HepG2 (cell line): Measurements from ENCODE around the gene LCAT. TPM values are rescaled to one million over a fixed set of nuclear protein-coding genes. Genes with fewer than 3 reads are reported as not detected.

ENCODE experiments used
- ATAC-seq: fragments of 200-7000 bp; cut with Tn5 transposase; 3 replicates; pipeline ENCODE4 v1.9.1; 2020; ENCODE audit warnings: mild to moderate bottlenecking, moderate library complexity
- BruUV-seq: library from RNA; stranded (reverse); fragments of 400-500 nt; replicated peaks from 2 replicates; lab custom pipeline; 2021; lab: Mats Ljungman, UMichigan
- CTCF ChIA-PET: fragments of 300-600 bp; formaldehyde crosslinking; extraction: SDS; loops from one replicate; lab custom pipeline; 2021; ENCODE audit warnings: low total read pairs, inconsistent platforms, low intra/inter-chr PET ratio; lab: Yijun Ruan, JAX
- POLR2A ChIA-PET: fragments of 350-600 bp; sonication (Branson Sonifier 250); formaldehyde crosslinking; loops from one replicate; lab custom pipeline; 2020; ENCODE audit warnings: antibody characterized with exemption, inconsistent platforms; lab: Yijun Ruan, JAX
- DNase-seq: peaks from one replicate; pipeline ENCODE4 v3.0.0-alpha.2; 2015; ENCODE audit warnings: low spot score
- FAIRE-seq: peaks from 3 replicates; lab custom pipeline; 2011; peaks lifted over from hg19 to GRCh38; lab: Jason Lieb, UNC
- H2AFZ ChIP-seq: one replicate; pipeline ENCODE4 v1.6.1; 2011; ENCODE audit warnings: low read length, inconsistent platforms
- H3K27ac ChIP-seq: fragments of 300-600 bp; 3 replicates; pipeline ENCODE4 v1.8.0; 2011; ENCODE audit warnings: mixed run types, mild to moderate bottlenecking, mixed read lengths, low read length, inconsistent platforms; ENCODE audit not compliant: insufficient read depth; ENCODE audit errors: extremely low read length
- H3K27me3 ChIP-seq, 2 experiments: fragments of 200-600 bp in 1 of 2; 2 replicates in 1 of 2; 3 replicates in 1 of 2; pipeline versions ENCODE4 v1.6.0 to v1.8.0; 2011; ENCODE audit warnings: low read length in 2 of 2, mild to moderate bottlenecking in 2 of 2, moderate library complexity in 2 of 2, inconsistent platforms in 1 of 2; ENCODE audit not compliant: insufficient read depth in 2 of 2, control insufficient read depth in 1 of 2
- H3K36me3 ChIP-seq, 2 experiments: fragments of 200-600 bp in 1 of 2; replicated peaks in 1 of 2; 2 replicates in 1 of 2; 3 replicates in 1 of 2; pipeline versions ENCODE4 v1.5.1 to v1.8.0; 2011; ENCODE audit warnings: low read length in 2 of 2, inconsistent platforms in 1 of 2; ENCODE audit not compliant: insufficient read depth in 2 of 2, control insufficient read depth in 1 of 2
- H3K4me1 ChIP-seq: 2 replicates; pipeline ENCODE4 v1.5.1; 2012; ENCODE audit warnings: low read length, inconsistent platforms; ENCODE audit not compliant: insufficient read depth
- H3K4me2 ChIP-seq: 2 replicates; pipeline ENCODE4 v1.6.0; 2011; ENCODE audit warnings: low read depth, low read length, inconsistent platforms
- H3K4me3 ChIP-seq, 3 experiments: fragments of 200-600 bp in 1 of 3; sonication (generic), shearing (Covaris generic) in 1 of 3; replicated peaks in 1 of 3; 2 replicates each; pipeline ENCODE4 v1.5.1; 2011 to 2016; ENCODE audit warnings: low read length in 3 of 3, inconsistent platforms in 2 of 3, low read depth in 2 of 3, mild to moderate bottlenecking in 2 of 3, control low read depth in 1 of 3, mixed read lengths in 1 of 3; ENCODE audit not compliant: insufficient read depth in 1 of 3
- H3K79me2 ChIP-seq: one replicate; pipeline ENCODE4 v1.6.1; 2011; ENCODE audit warnings: low read length, inconsistent platforms; ENCODE audit not compliant: insufficient read depth
- H3K9ac ChIP-seq: 2 replicates; pipeline ENCODE4 v1.6.0; 2011; ENCODE audit warnings: mild to moderate bottlenecking, low read depth, low read length, inconsistent platforms; ENCODE audit not compliant: insufficient read depth
- H3K9me3 ChIP-seq: 2 replicates; pipeline ENCODE4 v1.5.1; 2012; ENCODE audit warnings: mild to moderate bottlenecking, low read length
- H4K20me1 ChIP-seq: 2 replicates; pipeline ENCODE4 v1.6.0; 2011; ENCODE audit warnings: inconsistent platforms, mild to moderate bottlenecking, low read length, moderate library complexity; ENCODE audit not compliant: insufficient read depth
- BHLHE40 ChIP-seq: IDR thresholded peaks from 2 replicates; pipeline ENCODE4 v1.6.1; 2011; ENCODE audit warnings: low read length, improper control_type of control experiment
- CBFB ChIP-seq: sonication (generic); formaldehyde crosslinking; IDR thresholded peaks from 2 replicates; pipeline ENCODE4 v1.4.0; 2020; ENCODE audit warnings: missing genetic modification reagents
- CCDC6 ChIP-seq: sonication (generic); formaldehyde crosslinking; IDR thresholded peaks from 2 replicates; pipeline ENCODE4 v1.8.1; 2022; ENCODE audit warnings: mild to moderate bottlenecking, missing genetic modification reagents, moderate library complexity
- CTCF ChIP-seq: sonication (generic); formaldehyde crosslinking; IDR thresholded peaks from 2 replicates; pipeline ENCODE4 v1.5.0; 2020; ENCODE audit warnings: mild to moderate bottlenecking, missing genetic modification reagents, moderate library complexity
- FOXC1 ChIP-seq: sonication (generic); formaldehyde crosslinking; IDR thresholded peaks from 2 replicates; pipeline ENCODE4 v1.8.0; 2022; ENCODE audit warnings: mild to moderate bottlenecking, missing genetic modification reagents, borderline replicate concordance
- IRF2 ChIP-seq: IDR thresholded peaks from 2 replicates; pipeline ENCODE4 v1.6.1; 2018; ENCODE audit warnings: missing genetic modification reagents, missing compliant biosample characterization
- MXI1 ChIP-seq: IDR thresholded peaks from 3 replicates; pipeline ENCODE4 v1.6.1; 2012; ENCODE audit warnings: low read depth, low read length, inconsistent platforms, borderline replicate concordance
- PLSCR1 ChIP-seq: sonication (generic); formaldehyde crosslinking; IDR thresholded peaks from 2 replicates; pipeline ENCODE4 v1.5.0; 2020; ENCODE audit warnings: missing genetic modification reagents, mild to moderate bottlenecking, borderline replicate concordance
- RARA ChIP-seq: IDR thresholded peaks from 2 replicates; pipeline ENCODE4 v1.6.1; 2016; ENCODE audit warnings: missing genetic modification reagents, missing compliant biosample characterization
- RBM22 ChIP-seq: fragments of 200-400 bp; formaldehyde crosslinking; optimal IDR thresholded peaks from 2 replicates; pipeline ENCODE3; 2017; ENCODE audit warnings: mild to moderate bottlenecking, low read length, moderate library complexity
- SMAD1 ChIP-seq: sonication (generic); formaldehyde crosslinking; IDR thresholded peaks from 2 replicates; pipeline ENCODE4 v1.4.0; 2020; ENCODE audit warnings: missing genetic modification reagents, low read depth, mild to moderate bottlenecking, borderline replicate concordance
- SP4 ChIP-seq: sonication (generic); formaldehyde crosslinking; IDR thresholded peaks from 2 replicates; pipeline ENCODE4 v1.8.1; 2023; ENCODE audit warnings: mild to moderate bottlenecking, missing genetic modification reagents
- ZFP36L2 ChIP-seq: sonication (generic); formaldehyde crosslinking; IDR thresholded peaks from 2 replicates; pipeline ENCODE4 v1.4.0; 2020; ENCODE audit warnings: missing genetic modification reagents
- ZFP62 ChIP-seq: sonication (generic); formaldehyde crosslinking; IDR thresholded peaks from 2 replicates; pipeline ENCODE4 v1.4.0; 2020; ENCODE audit warnings: missing genetic modification reagents
- ZNF331 ChIP-seq: sonication (generic); formaldehyde crosslinking; IDR thresholded peaks from 2 replicates; pipeline ENCODE4 v1.4.0; 2020; ENCODE audit warnings: missing genetic modification reagents
- ZNF572 ChIP-seq: sonication (generic); formaldehyde crosslinking; IDR thresholded peaks from 2 replicates; pipeline ENCODE4 v1.5.1; 2020; ENCODE audit warnings: mild to moderate bottlenecking, missing genetic modification reagents
- WGBS: methylation state at CpG from one replicate; pipeline ENCODE4 v1.1.6; 2017; ENCODE audit warnings: low lambda C conversion rate; 5-methylcytosine and 5-hydroxymethylcytosine counted together
- in situ Hi-C: cut with HindIII; loops from 2 replicates; pipeline ENCODE4 v1.10.0; 2017; ENCODE audit warnings: low pct_unique_long_range_greater_than_20kb; ENCODE audit not compliant: extremely low pct_ligation_motif_present
- intact Hi-C: fragments of 100-400 bp; cut with micrococcal nuclease; formaldehyde crosslinking; loops from one replicate; pipeline ENCODE4 v1.10.0; 2022; ENCODE audit not compliant: unreplicated experiment
- polyA plus RNA-seq, 8 experiments: library from polyadenylated mRNA; depleted of rRNA in 3 of 8; stranded (reverse) in 7 of 8; unstranded in 1 of 8; fragments of >200 nt; fragmentation: Illumina TruSeq in 4 of 8; extraction: Trizol in 4 of 8; gene quantifications; 2 replicates each; pipeline versions ENCODE4 v1.2.1 to v1.2.3, GENCODE V29; 2011 to 2016; ENCODE audit warnings: low read depth in 4 of 8, missing spikeins in 1 of 8, mixed read lengths in 1 of 8; ENCODE audit not compliant: insufficient read depth in 1 of 8
- total RNA-seq, 5 experiments: library from RNA; depleted of rRNA; stranded (reverse); fragments of >200 nt; fragmentation: Illumina TruSeq; extraction: Trizol; gene quantifications; 2 replicates each; pipeline ENCODE4 v1.2.3, GENCODE V29; 2016; ENCODE audit warnings: low read depth in 1 of 5
- TF ChIP-seq, protein P1 (sequence below), 2 experiments: IDR thresholded peaks; 2 replicates each; pipeline ENCODE4 v1.6.1; 2011 to 2012; ENCODE audit warnings: low read length in 2 of 2, borderline replicate concordance in 1 of 2, low read depth in 1 of 2, mild to moderate bottlenecking in 1 of 2, moderate library complexity in 1 of 2

LCAT gene
- total and polyA plus RNA-seq, 2 of the 13 experiments (the other 11 are each of a cell fraction or from before 2014, with no cell fraction given) = 36.1 to 38.9 TPM

DNA sequence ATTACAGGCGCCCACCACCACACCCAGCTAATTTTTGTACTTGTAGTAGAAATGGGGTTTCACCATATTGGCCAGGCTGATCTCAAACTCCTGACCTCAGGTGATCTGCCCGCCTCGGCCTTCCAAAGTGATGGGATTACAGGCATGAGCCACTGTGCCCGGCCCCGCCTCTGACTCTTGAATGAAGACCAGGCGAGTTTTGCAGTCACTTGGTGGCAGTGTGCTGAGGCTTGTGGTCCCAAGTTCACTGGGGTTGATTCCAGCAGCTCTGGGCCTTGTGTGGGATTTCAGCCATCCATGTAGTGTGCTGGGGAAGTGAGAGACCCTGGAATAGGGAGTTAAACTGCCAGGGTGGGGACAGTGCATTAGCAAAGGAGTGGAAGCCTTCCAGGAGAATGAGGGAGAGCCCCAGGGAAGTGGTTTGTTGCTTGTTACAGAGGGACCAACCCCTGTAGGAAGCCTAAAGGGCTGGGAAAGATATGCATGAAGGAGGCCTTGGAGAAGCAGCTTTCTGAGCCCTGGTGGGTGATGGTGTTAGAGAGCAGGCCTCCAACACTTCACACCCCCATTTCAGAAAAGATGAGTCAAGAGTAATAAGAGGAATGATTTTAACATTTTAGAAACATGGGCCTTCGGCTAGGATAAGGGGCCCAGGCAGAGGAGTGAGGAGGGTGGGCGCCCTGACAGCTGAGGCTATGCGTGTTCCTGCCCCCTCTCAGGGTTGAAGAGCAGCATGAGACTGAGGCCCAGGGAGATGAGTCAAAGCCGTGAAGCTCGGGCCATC is 36.3 kb downstream of the LCAT start:
- 67% methylated on average over 11 of the region's 11 CpGs for WGBS
- Histone ChIP-seq H3K27me3 (no peaks in the 10 kb centered on the region), H3K4me1 (peaks cover 15% of the 10 kb centered on the region), H3K79me2 (no peaks in the 10 kb centered on the region), H4K20me1 (peaks cover under 1% of the 10 kb centered on the region; the same call in 1 of the 2 replicates), H2AFZ (no peak overlapping the region), H3K4me3 (no peak overlapping the region), H3K9ac (peak overlapping the region; percentile 15; the same call in 1 of the 2 replicates), H3K36me3 (peaks cover 11 to 37% of the 10 kb centered on the region in 2 experiments), H3K27ac (peak overlapping the region; percentile 20), H3K9me3 (no peaks in the 10 kb centered on the region), H3K4me2 (no peak overlapping the region)
- peak; percentile 83 for ATAC-seq
- DNase-seq = peak; percentile 48
- CTCF ChIA-PET = no interaction called here
- in situ Hi-C loops = no loop called here
- intact Hi-C loops = no loop called here
- FAIRE-seq = peak; percentile 71
- POLR2A ChIA-PET = interaction anchor here (1.1 kb wide), 1 partner anchor 181 kb away, joined by 3 read pairs; no protein-coding TSS in a partner anchor
- BruUV-seq = no TSS peak
- TF ChIP-seq ZNF572 (CRISPR knock-in tag) (peak; percentile 6; the same call in 1 of the 2 replicates), SMAD1 (CRISPR knock-in tag) (no peak), ZNF331 (CRISPR knock-in tag) (no peak), IRF2 (CRISPR knock-in tag) (no peak), BHLHE40 (no peak), ZFP36L2 (CRISPR knock-in tag) (no peak), PLSCR1 (no peak), FOXC1 (CRISPR knock-in tag) (0 out of 2 replicates have a peak, but pooled peaks have one; percentile 42), RARA (CRISPR knock-in tag) (no peak), ZFP62 (CRISPR knock-in tag) (no peak), MXI1 (no peak), CTCF (CRISPR knock-in tag) (peak; percentile 67), SP4 (CRISPR knock-in tag) (no peak), CBFB (CRISPR knock-in tag) (no peak), RBM22 (peak; percentile 25), CCDC6 (CRISPR knock-in tag) (no peak)
- TF ChIP-seq, protein P1, sequence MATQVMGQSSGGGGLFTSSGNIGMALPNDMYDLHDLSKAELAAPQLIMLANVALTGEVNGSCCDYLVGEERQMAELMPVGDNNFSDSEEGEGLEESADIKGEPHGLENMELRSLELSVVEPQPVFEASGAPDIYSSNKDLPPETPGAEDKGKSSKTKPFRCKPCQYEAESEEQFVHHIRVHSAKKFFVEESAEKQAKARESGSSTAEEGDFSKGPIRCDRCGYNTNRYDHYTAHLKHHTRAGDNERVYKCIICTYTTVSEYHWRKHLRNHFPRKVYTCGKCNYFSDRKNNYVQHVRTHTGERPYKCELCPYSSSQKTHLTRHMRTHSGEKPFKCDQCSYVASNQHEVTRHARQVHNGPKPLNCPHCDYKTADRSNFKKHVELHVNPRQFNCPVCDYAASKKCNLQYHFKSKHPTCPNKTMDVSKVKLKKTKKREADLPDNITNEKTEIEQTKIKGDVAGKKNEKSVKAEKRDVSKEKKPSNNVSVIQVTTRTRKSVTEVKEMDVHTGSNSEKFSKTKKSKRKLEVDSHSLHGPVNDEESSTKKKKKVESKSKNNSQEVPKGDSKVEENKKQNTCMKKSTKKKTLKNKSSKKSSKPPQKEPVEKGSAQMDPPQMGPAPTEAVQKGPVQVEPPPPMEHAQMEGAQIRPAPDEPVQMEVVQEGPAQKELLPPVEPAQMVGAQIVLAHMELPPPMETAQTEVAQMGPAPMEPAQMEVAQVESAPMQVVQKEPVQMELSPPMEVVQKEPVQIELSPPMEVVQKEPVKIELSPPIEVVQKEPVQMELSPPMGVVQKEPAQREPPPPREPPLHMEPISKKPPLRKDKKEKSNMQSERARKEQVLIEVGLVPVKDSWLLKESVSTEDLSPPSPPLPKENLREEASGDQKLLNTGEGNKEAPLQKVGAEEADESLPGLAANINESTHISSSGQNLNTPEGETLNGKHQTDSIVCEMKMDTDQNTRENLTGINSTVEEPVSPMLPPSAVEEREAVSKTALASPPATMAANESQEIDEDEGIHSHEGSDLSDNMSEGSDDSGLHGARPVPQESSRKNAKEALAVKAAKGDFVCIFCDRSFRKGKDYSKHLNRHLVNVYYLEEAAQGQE (IDR thresholded peaks at IDR 0.05; ENCODE audit: borderline replicate concordance in 1 of 2, low read depth in 1 of 2, low read length in 2 of 2) = no peak
